WI38 (cell line): ENCODE results near the gene MS4A13.

ENCODE experiments used
- H3K4me3 ChIP-seq: 2 replicates; pipeline ENCODE4 v1.5.1; 2011; ENCODE audit warnings: low read depth, mild to moderate bottlenecking, control low read depth, low read length
- CTCF ChIP-seq: IDR thresholded peaks from 2 replicates; pipeline ENCODE4 v1.5.1; 2012; ENCODE audit warnings: low read depth, mild to moderate bottlenecking, control low read depth, low read length

Gene MS4A13

GRCh38 chr11:60544077-60544476 is 28.9 kb downstream of the MS4A13 start:
- no peak overlapping the region for H3K4me3 ChIP-seq
- TF ChIP-seq CTCF: no peak

- H3K4me3 ChIP-seq: no peak overlapping the region
- no peak for TF ChIP-seq CTCF
These were observed 46.1 kb downstream of the MS4A13 start for GRCh38 chr11:60561254-60561653.

- no peak overlapping the region for H3K4me3 ChIP-seq
- TF ChIP-seq CTCF: no peak
These were observed 48.5 kb downstream of the MS4A13 start for GRCh38 chr11:60563553-60564235.

GRCh38 chr11:60566776-60567175 is 51.6 kb downstream of the MS4A13 start:
- no peak for TF ChIP-seq CTCF
- H3K4me3 ChIP-seq: no peak overlapping the region

- H3K4me3 ChIP-seq: no peak overlapping the region
- TF ChIP-seq CTCF: no peak
These were observed 55.8 kb downstream of the MS4A13 start for GRCh38 chr11:60570970-60571369.

GRCh38 chr11:60589611-60590010 is 74.4 kb downstream of the MS4A13 start:
- no peak overlapping the region for H3K4me3 ChIP-seq
- no peak for TF ChIP-seq CTCF
